GM12801 (cell line): ENCODE measurements around the gene DNAJC15.

Source experiments
- TF ChIP-seq, protein P1 (sequence below): IDR thresholded peaks from one replicate; pipeline ENCODE4 v1.5.1; 2011; ENCODE audit warnings: control low read depth; ENCODE audit not compliant: insufficient read length; ENCODE audit errors: extremely low read depth

The DNAJC15 gene

DNA sequence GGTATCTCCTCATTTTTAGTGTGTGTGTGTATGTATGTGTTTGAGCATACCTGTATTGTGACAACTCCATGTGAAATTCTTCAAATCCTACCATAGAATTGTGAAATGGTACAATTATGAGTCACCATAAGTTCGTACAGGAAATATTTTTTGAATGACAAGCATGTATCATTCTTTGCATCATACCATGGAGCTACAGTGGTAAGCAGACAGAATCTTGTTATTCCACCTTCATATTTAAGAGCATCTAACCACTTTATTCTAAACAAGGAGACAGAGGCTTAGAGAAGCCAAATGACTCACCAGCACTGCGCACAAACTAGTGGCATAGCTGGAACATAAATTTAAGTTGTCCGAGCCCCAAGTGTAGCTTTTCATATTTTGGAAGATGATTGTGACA, 26.8 kb upstream of the DNAJC15 start:
- TF ChIP-seq, protein P1, sequence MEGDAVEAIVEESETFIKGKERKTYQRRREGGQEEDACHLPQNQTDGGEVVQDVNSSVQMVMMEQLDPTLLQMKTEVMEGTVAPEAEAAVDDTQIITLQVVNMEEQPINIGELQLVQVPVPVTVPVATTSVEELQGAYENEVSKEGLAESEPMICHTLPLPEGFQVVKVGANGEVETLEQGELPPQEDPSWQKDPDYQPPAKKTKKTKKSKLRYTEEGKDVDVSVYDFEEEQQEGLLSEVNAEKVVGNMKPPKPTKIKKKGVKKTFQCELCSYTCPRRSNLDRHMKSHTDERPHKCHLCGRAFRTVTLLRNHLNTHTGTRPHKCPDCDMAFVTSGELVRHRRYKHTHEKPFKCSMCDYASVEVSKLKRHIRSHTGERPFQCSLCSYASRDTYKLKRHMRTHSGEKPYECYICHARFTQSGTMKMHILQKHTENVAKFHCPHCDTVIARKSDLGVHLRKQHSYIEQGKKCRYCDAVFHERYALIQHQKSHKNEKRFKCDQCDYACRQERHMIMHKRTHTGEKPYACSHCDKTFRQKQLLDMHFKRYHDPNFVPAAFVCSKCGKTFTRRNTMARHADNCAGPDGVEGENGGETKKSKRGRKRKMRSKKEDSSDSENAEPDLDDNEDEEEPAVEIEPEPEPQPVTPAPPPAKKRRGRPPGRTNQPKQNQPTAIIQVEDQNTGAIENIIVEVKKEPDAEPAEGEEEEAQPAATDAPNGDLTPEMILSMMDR, result no peak

DNA sequence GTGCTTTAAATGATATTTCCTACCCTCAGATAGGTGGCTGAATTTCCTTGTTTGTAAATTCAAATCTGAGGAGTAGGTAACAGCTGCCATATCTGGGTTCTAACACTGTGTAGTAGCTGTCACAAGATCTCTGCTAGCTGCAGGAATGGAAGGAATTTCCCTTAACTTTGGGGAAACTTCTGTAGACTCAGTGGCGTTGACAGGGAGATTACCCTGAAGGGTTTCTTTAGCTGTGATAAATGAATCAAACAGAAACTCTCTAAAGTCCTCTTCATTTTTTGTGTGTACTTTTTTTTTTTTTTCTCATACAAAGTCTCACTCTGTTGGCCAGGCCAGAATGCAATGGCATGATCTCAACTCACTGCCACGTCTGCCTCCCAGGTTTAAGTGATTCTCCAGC, 26.0 kb upstream of the DNAJC15 start:
- TF ChIP-seq, protein P1, result no peak

DNA sequence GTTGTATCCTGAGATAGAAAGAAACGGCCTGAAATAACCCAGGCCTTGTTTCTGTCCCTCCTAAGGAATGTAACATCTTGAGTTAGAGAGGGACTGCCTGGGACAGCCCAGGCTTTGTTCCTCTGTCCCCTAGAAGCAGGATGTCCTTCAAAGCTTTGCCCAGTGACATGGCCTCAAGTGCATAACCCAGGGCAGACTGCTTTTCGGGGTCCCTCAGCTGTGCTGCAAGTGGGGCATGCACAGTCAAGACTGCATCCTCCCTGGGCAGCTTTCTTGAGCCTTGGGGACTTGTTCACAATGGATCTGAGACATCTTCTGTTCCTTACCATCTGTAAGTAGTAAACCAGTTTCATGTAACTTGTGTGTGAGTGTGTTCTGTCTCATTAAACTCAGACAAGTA, 23.9 kb upstream of the DNAJC15 start:
- TF ChIP-seq, protein P1, result no peak

DNA sequence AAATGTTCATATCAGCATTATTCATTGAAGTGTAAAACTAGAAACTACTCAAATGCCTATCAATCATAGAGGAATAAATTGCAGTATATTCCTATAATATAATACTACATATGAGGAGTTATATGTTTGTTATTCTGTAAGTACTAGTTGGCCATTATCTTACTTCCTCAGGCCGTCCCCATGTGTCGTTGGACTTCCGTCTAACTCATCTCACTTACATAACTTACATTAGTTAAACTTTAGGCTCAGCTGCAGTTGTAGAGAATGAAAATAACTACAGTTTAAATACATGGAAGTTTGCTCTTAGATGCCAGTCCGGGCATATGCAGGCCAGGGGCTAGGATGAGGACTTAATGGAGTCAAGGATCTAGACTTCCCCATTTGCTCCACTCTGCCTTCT, 22.7 kb upstream of the DNAJC15 start:
- TF ChIP-seq, protein P1, result no peak

DNA sequence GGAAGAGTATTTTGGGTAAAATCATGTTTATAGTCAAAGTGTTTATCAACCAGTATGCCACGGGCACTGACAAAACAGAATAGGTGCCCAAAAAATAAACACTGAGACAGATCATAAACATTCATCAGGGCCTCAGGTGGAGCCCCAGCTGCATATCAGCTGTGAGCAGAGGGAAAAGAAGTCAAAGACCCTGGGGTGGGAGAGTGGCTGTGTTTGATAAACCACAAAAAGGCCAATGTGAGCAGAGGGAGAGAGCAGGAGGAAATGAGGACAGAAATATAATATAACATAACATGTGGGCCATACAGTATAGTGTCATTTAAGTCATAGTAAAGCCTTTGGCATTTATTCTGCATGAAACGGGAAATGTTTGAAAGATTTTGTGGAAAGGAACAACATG, 21.4 kb upstream of the DNAJC15 start:
- TF ChIP-seq, protein P1, result no peak

DNA sequence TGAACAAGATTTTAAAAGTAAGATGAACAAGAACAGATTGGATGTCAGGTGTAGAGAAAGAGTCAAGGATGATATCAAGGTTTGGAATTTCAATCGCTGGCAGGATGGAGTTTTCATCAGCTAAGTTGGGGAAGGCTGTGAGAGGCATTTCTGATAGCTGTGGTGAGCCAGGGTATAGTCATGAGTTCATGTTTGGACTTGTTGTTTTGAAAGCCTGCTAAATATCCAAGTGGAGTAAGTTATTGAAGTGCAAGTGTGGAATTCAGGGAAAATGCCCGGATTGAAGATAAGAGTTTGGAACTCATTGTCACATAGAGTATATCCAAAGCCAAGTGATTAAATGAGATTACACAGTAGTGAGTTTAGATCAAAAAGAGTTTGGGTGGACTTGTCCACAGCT, 20.4 kb upstream of the DNAJC15 start:
- TF ChIP-seq, protein P1, result no peak

DNA sequence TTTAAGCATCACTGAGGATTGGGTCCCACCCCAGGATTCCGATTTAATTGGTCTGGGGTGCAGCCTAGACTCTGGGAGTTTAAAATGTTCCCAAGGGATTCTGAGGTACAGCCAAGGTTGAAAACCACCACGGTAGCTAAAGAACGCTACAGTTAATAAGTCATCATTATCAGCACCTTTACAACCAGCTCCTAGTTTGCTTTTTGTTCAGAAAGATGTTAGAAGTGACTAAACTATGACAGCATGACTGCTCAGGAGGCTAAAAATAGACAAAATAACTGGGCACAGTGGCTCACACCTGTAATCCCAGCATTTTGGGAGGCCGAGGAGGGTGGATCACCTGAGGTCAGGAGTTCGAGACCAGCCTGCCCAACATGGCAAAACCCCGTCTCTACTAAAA, 19.7 kb upstream of the DNAJC15 start:
- TF ChIP-seq, protein P1, result no peak
